OCI-M2 (cell line): ENCODE data around the gene RPN2.

Experiments used
- DNase-seq: peaks from one replicate; lab custom pipeline; 2025; ENCODE audit not compliant: unreplicated experiment; lab: John Stamatoyannopoulos, UW

The RPN2 gene

DNA sequence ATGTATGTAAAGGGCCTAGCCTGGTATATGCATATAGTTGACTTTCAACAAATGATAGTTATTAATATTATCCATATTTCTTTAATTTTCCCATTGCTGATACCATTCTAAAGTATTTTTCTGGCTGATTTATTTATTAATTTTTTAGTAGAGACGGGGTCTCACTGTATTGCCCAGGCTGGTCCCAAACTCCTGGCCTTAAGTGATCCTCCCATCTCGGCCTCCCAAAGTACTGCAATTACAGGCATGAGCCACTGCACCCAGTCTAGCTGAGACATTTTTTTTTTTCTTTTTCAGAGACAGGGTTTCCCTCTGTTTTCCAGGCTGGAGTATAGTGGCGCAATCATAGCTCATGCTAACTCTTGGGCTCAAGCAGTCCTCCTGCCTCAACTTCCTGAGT lies 30.1 kb downstream of the RPN2 start:
- no peak for DNase-seq

DNA sequence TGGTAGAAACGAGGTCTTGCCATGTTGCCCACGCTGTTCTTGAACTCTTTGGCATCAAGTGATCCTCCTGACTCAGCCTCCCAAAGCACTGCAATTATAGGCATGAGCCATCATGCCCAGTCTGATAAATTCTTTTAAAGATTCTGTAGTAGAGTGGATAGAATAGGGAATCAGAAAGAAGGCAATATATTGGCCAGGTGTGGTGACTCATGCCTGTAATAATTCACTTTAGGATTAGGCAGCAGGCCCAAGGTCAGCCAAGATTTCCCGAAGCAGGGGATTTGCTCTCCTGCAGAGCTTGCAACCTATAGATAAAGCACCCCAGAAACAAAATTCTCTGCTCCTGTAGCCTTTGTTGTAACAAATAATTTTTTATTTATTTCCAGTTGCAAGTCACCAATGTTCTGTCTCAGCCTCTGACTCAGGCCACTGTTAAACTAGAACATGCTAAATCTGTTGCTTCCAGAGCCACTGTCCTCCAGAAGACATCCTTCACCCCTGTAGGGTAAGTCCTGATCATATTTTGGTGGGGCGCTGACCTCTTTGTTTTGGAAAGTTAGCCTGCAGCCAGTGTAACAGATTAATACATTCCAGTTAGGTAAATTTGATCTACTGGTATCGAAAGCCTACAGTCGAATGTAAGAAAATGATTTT lies 30.7 kb downstream of the RPN2 start:
- no peak for DNase-seq

DNA sequence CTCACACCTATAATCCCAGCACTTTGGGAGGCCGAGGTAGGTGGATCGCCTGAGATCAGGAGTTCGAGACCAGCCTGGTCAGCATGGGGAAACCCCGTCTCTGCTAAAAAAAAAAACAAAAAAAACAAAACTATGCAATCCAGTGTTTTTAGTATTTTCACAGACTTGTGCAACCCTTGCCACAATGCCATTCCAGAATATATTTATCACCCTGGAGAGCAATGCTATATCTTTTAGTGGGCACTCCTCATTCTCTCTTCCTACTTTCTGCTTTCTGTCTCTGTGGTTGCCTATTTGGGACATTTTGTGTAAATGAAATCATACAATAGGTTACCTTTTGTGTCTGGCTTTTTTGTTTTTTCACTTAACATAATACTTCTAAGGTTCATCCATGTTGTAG lies 39.3 kb downstream of the RPN2 start:
- DNase-seq: no peak

DNA sequence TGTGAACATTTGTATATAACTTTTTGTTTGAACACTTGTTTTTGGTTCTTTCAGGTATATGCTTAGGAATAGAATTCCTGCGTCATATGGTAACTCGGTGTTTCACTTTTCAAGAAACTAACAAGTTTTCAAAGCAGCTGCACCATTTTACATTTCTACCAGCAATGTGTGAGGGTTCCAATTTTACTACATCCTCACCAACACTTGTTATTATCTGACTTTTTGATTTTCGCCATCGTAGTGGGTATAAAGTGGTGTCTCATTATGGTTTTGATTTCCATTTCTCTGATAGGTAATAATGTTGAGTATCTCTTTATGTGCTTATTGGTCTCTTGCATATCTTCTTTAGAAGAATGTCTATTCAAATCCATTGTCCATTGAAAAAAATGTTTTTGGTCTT lies 39.8 kb downstream of the RPN2 start:
- DNase-seq: no peak

DNA sequence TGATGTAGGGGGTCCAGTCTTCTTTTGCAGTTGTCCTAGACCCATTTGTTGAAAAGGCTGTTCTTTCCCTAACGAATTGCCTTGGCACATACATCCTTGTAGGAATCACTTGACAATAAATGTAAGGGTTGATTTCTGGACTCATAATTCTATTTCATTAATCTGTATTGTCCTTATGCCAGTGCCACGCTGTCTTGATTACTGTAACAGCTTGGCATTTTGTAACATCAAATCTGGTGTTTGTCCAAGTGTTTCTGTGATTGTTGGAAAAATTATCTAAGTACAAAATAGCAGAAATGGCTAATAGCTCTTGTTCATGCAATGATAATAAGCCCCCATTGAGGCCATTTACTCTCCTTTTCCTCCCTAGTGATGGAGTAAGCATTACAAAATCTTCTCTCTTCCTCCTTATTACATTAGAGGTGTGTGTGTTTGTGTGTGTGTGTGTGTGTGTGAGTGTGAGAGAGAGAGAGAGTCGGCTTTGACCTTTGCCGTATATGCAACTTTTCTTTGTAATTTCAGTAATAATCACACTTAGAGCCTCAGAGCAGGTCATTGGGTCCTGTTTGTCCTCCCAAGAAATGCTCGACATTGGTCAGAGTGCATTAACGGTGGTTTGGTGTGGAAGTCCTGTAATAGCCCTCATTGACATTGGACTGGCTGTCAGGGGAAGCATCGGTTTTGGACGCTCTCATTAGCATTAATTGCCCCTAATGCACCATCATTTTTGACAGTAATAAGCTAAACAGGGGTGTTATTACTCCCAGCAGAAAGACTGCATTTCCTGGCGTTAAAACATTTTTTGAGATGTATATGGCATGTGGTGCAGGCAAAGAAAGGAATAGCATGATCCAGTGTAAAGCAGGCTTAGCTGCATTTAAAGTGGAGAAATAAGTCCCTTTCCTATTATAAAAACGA lies 40.9 kb downstream of the RPN2 start:
- no peak for DNase-seq

DNA sequence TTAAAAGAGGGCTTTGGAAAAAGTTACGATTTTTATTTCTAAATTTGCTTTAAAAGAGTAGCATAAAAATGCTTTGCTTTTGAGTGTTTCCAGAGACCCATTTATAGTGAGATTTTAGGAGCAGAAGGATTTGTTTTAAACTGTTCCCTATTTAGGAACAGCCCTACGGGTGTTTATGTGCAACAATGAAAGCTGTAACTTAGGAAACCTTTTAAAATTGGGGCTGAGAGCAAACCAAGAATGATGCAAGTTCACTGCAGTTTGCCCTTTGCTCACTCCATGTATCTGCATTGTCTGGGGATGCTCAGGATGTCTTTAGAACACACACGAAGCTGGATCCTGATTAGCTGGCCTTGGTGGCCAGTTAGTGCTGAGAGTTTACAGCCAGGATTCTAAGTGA lies 41.6 kb downstream of the RPN2 start:
- DNase-seq: no peak

DNA sequence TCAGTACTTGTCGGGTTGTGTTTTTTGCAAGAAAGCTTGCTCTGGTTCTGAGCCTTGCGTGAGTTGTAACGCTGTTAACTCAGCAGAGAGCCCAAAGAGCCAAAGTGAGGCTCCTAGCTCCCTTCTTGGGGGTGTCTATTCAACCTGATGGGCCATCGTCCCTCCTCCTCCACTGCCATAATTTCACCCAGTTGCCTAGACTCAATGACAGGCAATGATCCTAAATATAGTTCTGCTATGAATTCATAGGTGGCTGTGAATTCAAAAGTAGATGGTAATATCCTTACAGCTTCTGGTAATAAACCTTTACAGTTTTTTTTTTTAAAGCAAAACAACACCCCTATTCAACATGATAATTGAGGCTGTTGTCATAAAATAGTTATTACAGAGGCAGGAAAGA lies 43.0 kb downstream of the RPN2 start:
- DNase-seq: no peak

DNA sequence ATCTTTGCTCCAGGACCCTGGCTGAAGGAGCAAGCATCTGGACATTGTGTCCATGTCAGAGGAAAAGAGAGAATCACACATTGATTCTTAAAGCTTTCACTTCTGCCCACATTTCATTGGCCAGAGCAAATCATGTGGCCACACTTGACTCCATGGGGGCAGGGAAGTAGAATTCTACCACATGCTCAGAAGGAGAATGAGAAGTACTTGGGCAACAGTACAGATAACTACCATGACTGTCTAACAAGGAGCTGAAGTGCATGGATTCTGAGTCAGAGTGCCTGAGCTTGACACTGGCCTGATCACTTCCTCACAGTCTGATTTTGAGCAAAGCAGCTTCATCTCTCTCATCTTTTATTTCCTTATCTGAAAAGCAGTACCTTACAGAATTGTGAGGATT lies 43.9 kb downstream of the RPN2 start:
- no peak for DNase-seq

DNA sequence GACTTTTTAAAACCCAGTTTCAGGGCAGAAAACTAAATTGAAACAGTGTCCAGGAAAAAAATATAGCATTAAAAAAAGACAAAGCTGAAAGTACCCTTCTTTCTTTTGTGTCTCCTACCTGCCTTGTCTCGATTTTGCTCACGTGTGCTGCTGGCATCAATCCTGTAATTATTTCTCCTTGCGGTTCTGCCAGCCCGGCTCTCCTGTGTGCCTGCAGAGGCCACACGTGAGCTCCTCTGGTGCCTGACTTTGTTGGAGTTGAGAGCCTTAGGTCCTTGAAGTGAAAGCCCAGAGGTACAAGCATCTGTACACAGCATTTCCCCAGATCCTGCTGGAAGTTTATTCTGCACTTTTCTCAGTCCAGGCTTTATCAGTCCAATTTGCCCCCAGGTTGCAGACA lies 46.0 kb downstream of the RPN2 start:
- no peak for DNase-seq

DNA sequence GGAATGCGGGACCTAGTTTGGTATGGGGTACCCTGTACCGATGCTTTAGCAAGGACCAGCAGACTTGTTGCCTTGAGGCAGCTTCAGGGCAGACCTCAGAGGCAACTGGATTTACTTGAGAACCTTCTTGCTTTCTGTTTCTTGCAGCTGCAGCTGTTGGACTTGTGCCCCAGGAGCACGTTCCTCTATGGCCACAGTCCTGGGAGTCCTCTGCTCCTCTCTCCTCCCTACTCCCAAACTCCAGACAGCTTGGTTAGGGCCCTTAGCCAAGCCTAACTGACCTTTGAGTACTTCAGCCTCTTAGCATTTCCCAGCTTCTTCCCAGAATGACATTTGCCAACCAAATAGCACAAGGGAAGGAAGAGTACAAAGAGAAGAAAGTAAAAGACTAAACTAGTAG lies 47.8 kb downstream of the RPN2 start:
- DNase-seq: no peak

DNA sequence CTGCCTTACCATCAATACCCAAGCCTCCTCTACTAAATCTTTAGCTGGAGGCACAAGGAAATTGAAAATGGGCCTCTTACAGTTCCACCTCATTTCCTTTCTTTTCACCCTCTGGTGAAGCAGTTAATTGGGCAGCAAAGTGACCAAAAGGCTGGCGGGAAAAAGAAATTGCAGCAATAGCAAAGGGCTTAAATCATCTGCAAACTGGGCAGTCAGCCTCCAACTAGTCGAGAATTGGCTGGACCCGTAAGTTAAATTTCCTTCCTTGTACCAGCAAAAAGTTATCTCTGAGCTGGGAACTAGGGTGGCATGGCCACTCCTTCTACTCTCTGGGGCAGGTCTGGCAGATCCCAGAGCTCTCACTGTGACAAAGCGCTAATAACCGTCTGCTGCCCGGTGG lies 49.0 kb downstream of the RPN2 start:
- no peak for DNase-seq

DNA sequence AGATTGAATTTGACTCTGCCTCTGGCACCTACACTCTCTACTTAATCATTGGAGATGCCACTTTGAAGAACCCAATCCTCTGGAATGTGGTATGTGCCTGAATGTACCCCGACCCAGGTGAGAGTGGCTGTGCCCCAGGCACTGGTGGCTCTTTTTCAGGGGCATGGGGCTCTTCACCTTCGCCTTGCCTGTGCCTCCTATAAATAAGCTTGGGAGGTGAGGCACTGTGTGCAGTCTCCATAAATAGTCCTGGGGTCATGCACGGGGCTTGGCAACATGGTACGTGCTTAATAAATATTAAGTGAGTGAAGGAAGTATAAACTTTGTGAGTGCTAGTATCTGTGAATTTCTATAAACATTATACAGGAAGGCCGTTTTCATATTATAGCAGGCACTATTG lies 49.5 kb downstream of the RPN2 start:
- no peak for DNase-seq

DNA sequence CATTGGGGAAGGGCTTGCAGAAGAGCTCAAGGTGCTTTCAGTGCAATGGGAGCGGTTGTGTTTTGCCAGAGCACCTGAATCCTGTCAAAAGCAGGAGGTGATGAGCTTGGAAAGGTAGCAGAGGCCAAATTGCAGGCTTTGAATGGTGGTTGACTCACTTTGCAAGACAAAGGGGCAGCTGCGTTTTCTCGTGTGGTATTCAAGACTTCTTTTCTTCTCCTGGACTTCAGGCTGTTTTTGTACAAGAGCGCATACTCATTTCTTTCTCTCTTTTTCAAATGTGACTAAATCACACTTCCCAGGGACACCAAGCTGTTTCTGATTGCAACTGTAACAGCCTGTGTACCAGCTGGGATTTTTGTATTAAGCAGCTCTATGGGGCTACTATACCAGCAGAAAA lies 50.2 kb downstream of the RPN2 start:
- DNase-seq: no peak

DNA sequence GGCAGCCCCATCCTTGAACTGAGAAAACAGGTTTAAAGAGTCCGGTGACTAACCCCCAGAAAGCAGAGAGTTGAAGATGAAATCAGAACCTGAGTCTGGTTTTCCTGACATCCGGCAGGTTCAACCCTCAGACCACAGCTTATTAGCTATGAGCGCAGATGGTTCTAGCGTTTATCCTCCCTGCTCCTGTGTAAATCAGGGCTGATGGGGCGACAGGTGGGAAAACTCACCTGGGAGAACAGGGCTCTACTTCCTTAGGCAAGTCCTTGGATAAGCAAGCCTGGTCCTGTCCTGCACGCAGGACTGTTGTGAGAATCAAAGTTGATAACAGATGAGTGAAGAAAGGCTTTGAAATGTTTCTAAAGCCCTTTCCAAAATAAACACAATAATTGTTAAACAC lies 51.1 kb downstream of the RPN2 start:
- DNase-seq: no peak

DNA sequence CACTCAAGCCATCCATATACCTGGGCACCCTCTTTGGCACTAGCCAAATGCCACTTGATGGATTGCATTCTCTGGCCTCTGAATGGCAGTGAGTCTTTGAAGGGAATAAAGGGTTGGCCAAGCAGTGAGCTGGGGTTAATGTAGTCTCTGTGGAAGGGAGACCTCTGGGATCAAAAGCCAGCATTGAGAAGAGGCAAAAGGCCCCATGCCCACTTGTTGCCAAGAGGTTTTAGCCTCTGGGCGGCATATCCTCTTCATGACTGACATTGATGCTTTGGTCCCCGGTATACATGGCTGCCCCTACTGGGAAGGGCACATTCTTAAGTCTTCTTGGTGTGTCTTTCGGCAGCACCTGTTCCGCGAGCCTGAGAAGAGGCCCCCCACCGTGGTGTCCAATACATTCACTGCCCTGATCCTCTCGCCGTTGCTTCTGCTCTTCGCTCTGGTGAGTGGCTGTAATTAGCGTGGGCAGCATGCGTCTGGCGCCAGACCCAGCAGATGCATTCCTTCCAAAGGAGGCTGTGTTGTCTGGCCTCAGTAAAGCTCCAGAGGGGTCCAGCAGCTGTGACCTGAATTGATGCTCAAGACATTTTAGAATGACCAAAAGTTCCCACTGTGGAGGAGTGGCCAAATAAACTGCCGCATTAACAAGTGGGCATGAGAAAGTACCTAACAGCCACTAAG lies 53.0 kb downstream of the RPN2 start:
- DNase-seq: no peak

DNA sequence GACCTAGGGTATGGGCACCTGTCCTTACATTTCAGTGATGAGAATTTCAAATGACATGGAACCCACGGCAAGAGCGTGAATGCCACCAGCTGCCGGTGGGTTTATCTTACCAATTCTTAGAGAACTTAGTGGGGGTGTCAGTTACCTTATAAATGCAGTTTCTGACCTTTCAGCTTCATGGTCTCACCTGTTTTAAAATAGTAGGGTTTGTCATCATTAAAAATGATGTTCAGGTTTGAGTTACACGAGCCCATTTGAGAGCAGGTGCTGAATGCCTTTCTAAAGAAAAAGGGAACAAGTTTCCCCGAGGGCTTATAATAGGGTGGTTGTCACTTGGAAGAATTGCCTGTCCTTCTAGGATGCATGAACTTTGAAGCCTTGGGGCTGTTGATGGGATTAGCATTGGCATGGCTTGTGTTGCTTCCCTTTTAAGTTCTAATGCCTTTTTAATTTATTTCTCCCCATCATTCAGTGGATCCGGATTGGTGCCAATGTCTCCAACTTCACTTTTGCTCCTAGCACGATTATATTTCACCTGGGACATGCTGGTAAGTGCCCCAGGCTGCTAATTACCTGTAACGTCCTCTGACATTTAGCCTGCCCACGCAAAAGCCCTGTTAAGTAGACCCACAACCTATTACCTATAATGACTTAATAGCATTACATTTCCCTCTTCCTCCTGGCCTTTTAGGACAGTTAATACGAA lies 54.6 kb downstream of the RPN2 start:
- DNase-seq: no peak

DNA sequence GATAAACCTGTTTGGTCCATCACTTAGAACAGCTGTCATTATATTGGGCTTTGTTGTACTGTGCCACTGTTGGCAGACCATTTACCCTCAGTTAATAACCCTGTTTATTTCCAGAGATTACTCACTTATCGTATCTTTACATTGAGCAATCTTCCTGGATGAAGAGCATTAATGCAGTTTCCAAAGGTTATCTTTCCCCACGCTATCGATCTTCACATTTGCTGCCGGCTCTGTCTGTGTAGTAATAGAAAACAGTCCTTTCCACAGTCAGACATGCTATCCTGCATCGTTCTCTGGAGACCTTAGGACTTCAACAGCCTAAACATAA lies 55.1 kb downstream of the RPN2 start:
- DNase-seq: no peak

DNA sequence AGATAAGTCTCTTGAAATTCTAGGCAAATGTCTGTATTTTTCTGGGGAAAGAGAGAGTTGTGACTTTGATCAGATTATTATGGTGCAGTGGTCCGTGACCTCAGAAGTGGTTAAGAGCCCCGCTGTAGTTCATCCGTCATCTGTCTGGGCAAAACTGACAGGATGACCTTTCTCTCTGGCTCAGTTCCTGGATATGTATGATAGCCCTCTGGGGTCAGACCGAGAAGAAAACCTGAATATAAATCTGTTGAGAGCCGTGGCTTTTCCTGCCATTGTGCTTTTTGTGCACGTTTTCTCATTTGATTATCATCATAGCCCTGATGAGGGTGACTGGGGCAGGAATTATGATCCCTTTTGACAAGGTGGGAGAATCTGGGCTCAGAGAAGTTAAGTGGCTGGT lies 55.9 kb downstream of the RPN2 start:
- DNase-seq: no peak

DNA sequence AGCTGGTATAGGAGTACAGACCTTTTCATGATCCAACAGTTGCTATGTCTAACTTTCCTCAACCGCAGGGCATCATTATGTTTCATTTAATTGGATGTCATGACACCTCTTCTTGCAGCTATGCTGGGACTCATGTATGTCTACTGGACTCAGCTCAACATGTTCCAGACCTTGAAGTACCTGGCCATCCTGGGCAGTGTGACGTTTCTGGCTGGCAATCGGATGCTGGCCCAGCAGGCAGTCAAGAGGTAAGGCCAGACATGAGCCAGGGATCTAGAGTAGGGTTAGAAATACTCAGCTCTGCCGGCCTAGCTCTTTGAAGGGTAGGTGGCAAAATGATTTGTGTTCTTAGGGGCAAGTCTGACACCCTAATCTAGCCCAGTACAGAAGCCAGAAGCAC lies 57.3 kb downstream of the RPN2 start:
- no peak for DNase-seq

DNA sequence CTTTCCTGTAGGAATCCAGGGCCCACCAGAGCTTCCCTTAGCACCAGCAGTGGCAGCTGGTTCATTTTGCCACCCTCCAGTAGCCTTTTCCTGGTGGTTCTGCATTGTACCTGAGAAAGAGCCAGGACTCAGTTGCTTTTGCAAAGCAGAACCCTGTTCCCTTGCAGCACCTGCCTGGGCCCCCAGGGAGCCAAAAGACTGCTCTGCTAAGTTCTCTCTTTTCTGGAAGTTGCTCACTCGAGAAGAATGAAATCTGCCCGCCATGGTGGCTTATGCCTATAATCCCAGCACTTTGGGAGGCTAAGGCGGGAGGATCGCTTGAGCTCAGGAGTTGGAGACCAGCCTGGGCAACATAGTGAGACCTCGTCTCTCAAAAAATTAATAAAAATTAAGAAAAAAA lies 58.5 kb downstream of the RPN2 start:
- no peak for DNase-seq

DNA sequence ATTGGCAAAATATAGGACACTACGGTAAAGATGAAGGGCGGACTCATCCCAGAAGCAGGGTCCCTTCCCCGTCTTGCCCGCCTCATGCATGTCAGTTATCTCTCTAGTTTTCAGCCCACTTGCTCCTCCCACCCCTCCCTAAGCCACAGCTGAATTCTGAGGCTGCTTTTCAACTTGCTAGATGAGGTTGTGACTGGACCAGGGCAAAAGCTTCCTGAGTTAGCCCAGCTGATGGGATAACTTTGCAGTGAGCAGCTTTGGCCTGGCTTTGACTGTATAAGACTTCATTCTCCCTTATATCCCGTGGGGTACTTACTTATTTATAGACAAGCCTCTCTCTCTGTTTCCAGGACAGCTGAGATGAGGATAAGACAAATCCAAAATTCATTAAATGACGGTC lies 59.3 kb downstream of the RPN2 start:
- no peak for DNase-seq
